Measurements from ENCODE around the gene ITFG2. TPM values are rescaled to one million over a fixed set of nuclear protein-coding genes. Genes with fewer than 3 reads are reported as not detected.

ITFG2 gene
- total and polyA plus RNA-seq, 9 of the 15 experiments (the other 6 are each of a cell fraction or from before 2014, with no cell fraction given) = 15.0 to 22.8 (median 19.4) TPM

DNA sequence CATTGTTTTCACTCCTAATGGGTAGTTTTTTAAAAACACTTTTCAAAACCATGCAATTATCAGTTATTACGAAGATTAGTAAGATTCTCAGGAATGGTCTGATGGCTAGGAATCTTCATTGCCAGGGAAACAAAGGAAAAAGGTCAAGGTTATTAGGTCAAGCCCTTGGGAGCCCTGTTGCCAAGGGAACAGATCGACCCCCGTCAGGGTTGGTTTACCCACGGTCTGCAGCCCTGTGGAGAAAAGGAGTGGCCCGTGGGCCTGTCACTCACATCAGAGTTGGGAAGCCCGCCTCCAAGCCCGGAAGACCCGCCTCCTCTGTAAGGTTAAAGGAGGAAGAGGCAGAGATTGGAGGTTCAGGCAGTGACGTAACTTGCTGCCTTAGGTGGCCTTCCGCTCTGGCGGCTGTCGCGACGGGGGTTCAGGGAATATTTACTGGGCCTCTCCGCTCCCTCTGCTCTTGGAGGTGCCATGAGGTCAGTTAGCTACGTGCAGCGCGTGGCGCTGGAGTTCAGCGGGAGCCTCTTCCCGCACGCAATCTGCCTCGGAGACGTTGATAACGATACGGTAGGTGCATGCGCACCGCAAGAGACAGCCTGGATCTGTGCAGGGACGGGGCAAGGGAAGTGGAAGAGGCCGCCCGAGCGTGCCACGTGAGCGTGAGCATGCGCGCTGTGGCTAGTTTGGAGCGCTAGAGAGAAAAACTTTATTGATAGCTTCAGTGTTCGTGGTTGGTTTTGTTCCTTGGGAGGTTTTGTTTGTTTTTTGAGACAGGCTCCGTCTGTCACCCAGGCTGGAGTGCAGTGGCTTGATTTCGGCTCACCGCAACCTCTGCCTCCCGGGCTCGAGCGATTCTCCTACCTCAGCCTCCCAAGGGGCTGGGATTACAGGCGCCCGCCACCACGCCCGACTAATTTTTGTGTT is at the start of gene ITFG2 (continued):
- TF ChIP-seq, protein P1, sequence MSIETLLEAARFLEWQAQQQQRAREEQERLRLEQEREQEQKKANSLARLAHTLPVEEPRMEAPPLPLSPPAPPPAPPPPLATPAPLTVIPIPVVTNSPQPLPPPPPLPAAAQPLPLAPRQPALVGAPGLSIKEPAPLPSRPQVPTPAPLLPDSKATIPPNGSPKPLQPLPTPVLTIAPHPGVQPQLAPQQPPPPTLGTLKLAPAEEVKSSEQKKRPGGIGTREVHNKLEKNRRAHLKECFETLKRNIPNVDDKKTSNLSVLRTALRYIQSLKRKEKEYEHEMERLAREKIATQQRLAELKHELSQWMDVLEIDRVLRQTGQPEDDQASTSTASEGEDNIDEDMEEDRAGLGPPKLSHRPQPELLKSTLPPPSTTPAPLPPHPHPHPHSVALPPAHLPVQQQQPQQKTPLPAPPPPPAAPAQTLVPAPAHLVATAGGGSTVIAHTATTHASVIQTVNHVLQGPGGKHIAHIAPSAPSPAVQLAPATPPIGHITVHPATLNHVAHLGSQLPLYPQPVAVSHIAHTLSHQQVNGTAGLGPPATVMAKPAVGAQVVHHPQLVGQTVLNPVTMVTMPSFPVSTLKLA (conservative IDR thresholded peaks at IDR 0.05) = peak; percentile 92 to 96
- peak; percentile 74; the same call in 1 of the 2 replicates for TF ChIP-seq LCOR (CRISPR knock-in tag; IDR thresholded peaks at IDR 0.05)
- TF ChIP-seq PBX2 (CRISPR knock-in tag; IDR thresholded peaks at IDR 0.05; ENCODE audit: low read depth) = peak; percentile 93
- TF ChIP-seq PBX2 (tag; conservative IDR thresholded peaks at IDR 0.05; ENCODE audit: low read depth) = peak; percentile 99
- peak; percentile 73 for TF ChIP-seq MGA (IDR thresholded peaks at IDR 0.05)
- peak in 1 of 2 experiments; percentile 48; a peak in 2 of 4 replicates for TF ChIP-seq TRIM24 (IDR thresholded peaks at IDR 0.05)
- TF ChIP-seq CTBP1 (IDR thresholded peaks at IDR 0.05; ENCODE audit: borderline replicate concordance) = peak; percentile 61; the same call in 1 of the 2 replicates
- TF ChIP-seq DDX20 (tag; IDR thresholded peaks at IDR 0.05; ENCODE audit: low read depth) = no peak

Data from K562 (cell line).